ENCODE results near the gene PKMYT1.

Gene PKMYT1

DNA sequence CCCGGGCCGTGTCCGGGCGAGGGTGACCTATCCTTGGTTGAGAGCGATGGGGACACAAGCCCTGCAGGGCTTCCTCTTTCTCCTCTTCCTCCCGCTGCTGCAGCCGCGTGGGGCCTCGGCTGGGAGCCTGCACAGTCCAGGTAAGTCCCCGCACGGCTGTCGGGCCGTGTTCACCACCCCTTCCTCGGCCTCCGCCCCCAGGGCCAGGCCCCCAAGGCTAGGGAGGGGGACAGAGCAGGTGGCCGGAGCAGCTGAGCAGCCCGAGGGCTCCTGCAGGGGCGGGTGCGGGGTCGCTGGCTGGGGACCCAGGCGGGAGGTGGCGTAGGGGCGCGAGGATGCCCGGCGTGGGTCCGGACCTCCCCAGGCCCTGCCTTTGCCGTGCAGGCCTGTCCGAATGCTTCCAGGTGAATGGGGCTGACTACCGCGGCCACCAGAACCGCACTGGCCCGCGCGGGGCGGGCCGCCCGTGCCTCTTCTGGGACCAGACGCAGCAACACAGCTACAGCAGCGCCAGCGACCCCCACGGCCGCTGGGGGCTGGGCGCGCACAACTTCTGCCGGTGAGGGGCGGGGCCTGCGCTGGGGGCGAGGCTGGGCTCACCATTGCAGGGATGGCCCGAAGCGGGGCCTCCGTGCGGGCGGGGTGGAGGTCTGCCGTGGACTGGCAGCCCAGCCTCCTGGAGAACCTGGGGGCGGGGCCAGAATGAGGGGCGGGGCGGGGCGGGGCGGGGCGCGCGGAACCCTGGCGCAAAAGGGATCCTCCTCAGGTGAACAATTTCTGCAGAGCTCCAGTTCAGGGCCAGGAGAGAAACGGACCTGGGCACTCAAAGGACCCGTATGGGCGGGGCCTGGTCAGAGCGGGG lies 15.5 kb downstream of the PKMYT1 start:
- no peak for DNase-seq (ENCODE audit: low read depth)
- H3K4me3 ChIP-seq (ENCODE audit: low read depth, low read length), result no peak overlapping the region
- TF ChIP-seq, protein P1, sequence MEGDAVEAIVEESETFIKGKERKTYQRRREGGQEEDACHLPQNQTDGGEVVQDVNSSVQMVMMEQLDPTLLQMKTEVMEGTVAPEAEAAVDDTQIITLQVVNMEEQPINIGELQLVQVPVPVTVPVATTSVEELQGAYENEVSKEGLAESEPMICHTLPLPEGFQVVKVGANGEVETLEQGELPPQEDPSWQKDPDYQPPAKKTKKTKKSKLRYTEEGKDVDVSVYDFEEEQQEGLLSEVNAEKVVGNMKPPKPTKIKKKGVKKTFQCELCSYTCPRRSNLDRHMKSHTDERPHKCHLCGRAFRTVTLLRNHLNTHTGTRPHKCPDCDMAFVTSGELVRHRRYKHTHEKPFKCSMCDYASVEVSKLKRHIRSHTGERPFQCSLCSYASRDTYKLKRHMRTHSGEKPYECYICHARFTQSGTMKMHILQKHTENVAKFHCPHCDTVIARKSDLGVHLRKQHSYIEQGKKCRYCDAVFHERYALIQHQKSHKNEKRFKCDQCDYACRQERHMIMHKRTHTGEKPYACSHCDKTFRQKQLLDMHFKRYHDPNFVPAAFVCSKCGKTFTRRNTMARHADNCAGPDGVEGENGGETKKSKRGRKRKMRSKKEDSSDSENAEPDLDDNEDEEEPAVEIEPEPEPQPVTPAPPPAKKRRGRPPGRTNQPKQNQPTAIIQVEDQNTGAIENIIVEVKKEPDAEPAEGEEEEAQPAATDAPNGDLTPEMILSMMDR (conservative IDR thresholded peaks at IDR 0.05; ENCODE audit: low read depth, low read length), result no peak

DNA sequence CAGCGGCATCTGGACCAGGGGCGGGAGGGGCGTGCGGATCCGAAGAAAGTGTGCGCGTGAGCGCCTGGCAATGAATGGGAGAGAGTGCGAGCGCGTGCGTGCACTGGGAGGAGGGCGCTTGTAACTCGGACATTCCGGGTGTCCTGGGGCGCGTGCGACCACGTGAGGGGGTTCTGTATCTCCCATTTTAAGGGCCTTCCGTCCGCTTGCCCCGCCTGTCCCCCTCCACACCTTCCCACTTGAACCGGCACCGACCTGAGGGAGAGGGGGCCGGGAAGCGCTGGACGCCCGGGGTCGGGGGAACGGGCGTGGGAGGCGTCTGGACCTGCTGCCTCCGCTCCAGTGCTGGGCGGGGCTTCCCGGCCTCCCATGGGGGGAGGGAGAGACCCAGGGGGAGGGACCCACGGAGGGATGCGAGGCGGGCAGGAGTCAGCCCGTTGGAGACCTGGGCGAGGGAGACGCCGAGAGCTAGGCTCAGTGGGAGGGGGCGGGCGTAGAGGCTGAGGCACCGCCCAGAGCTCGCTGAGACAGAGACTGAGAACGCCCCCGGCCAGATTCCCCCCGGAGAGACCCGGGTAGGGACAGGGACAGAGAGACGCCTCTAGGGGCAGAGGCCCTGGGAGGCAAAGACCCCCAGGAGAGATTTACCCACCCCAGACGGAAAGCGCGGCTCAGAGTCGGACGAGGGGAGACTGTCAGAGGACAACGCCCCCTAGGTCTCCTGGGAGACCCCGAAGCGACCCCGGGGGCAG lies 16.3 kb downstream of the PKMYT1 start, which contains the start of gene KREMEN2:
KREMEN2 (plus strand) TSS at position 553 of the 752 bp plus-strand sequence. CDS start 246 bp downstream, outside the sequence.
- TF ChIP-seq, protein P1 (conservative IDR thresholded peaks at IDR 0.05; ENCODE audit: low read depth, low read length), result no peak
- H3K4me3 ChIP-seq (ENCODE audit: low read depth, low read length), result peak within 1 kb of the TSS; percentile 8
- peak; percentile 24 for DNase-seq (ENCODE audit: low read depth)

GRCh38 chr16:2963074-2963722 lies 17.0 kb downstream of the PKMYT1 start:
- TF ChIP-seq, protein P1 (conservative IDR thresholded peaks at IDR 0.05; ENCODE audit: low read depth, low read length), result no peak
- no peak for DNase-seq (ENCODE audit: low read depth)
- no peak overlapping the region for H3K4me3 ChIP-seq (ENCODE audit: low read depth, low read length)

DNA sequence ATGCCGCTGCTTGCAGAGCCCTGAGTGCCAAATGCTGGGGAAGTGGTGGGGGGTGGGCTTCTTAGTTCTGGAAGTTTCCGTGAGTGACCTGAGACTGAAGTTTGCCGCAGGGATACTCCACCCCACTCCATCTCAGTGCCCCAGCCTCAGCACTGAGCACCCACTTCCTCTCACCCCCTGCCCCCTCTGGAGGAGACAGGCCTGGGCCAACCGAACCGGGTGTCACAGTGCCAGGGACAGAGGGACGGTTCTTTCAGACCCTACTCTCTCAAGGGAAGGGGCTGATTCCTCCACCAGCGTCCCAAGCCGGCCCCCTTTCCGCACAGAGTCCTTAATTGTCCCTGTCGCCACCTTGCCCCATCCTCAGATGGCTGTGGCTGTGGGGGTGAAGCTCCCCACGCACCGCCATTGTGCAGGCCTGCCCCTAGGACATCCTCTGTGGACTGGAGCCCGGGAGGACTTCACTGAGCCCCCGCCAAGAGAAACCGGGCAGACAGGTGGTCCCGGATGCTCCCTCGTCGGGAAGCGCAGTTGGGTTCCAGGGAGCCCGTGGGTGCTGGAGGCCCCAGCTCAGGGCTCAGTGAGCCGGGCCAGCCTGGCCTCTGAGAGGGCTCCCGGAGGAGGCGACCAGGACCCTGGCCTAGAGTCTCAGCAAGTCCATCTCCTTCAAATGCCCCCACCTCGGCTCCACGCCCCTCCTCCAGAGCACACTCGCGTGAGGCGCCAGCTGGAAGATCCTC lies 17.7 kb downstream of the PKMYT1 start:
- DNase-seq (ENCODE audit: low read depth), result no peak
- TF ChIP-seq, protein P1 (conservative IDR thresholded peaks at IDR 0.05; ENCODE audit: low read depth, low read length), result no peak

GRCh38 chr16:2960183-2961010 lies 19.8 kb downstream of the PKMYT1 start:
- no peak overlapping the region for H3K4me3 ChIP-seq (ENCODE audit: low read depth, low read length)
- no peak for DNase-seq (ENCODE audit: low read depth)
- TF ChIP-seq, protein P1 (conservative IDR thresholded peaks at IDR 0.05; ENCODE audit: low read depth, low read length), result no peak

More for the DNA sequence above, 17.7 kb downstream of the PKMYT1 start:
- H3K4me3 ChIP-seq (ENCODE audit: low read depth, low read length), result no peak overlapping the region
